HG02763 (cell line): ENCODE results near the gene NPAS3.
"Not testable (repeated sequence)": the region's sequence is repeated elsewhere in the genome, so short reads cannot be mapped to it uniquely, and the experiment has no call there.

ENCODE experiments used
- ATAC-seq: cut with Tn5 transposase; IDR thresholded peaks from one replicate; pipeline ENCODE4 v1.9.1; 2021; ENCODE audit warnings: mild to moderate bottlenecking, moderate library complexity; ENCODE audit not compliant: unreplicated experiment

Gene NPAS3

GRCh38 chr14:33068040-33068439 is 129.4 kb downstream of the NPAS3 start:
- ATAC-seq, result no peak

- ATAC-seq, result no peak
Observed at GRCh38 chr14:33068626-33069025, 129.9 kb downstream of the NPAS3 start.

- no peak for ATAC-seq
Observed at GRCh38 chr14:33070475-33070874, 131.8 kb downstream of the NPAS3 start.

- no peak for ATAC-seq
Observed at GRCh38 chr14:33073023-33073422, 134.3 kb downstream of the NPAS3 start.

GRCh38 chr14:33081259-33081658 is 142.6 kb downstream of the NPAS3 start:
- no peak for ATAC-seq

- ATAC-seq, result no peak
Observed at GRCh38 chr14:33085799-33086198, 147.1 kb downstream of the NPAS3 start.

- not testable (repeated sequence) for ATAC-seq
Observed at GRCh38 chr14:33088274-33088673, 149.6 kb downstream of the NPAS3 start.

GRCh38 chr14:33098016-33098415 is 159.3 kb downstream of the NPAS3 start:
- no peak for ATAC-seq

GRCh38 chr14:33103489-33103888 is 164.8 kb downstream of the NPAS3 start:
- ATAC-seq, result no peak

GRCh38 chr14:33103966-33104365 is 165.3 kb downstream of the NPAS3 start:
- no peak for ATAC-seq

GRCh38 chr14:33110737-33111443 is 172.2 kb downstream of the NPAS3 start:
- ATAC-seq, result no peak

GRCh38 chr14:33114331-33114730 is 175.7 kb downstream of the NPAS3 start:
- no peak for ATAC-seq

- ATAC-seq, result no peak
Observed at GRCh38 chr14:33118668-33119067, 180.0 kb downstream of the NPAS3 start.

GRCh38 chr14:33120341-33120740 is 181.7 kb downstream of the NPAS3 start:
- no peak for ATAC-seq

GRCh38 chr14:33120966-33121365 is 182.3 kb downstream of the NPAS3 start:
- ATAC-seq, result no peak

GRCh38 chr14:33123281-33123680 is 184.6 kb downstream of the NPAS3 start:
- ATAC-seq, result no peak

GRCh38 chr14:33126433-33126832 is 187.8 kb downstream of the NPAS3 start:
- ATAC-seq, result no peak

GRCh38 chr14:33127531-33127930 is 188.9 kb downstream of the NPAS3 start:
- no peak for ATAC-seq

GRCh38 chr14:33131801-33132200 is 193.1 kb downstream of the NPAS3 start:
- no peak for ATAC-seq

- ATAC-seq, result no peak
Observed at GRCh38 chr14:33134162-33134561, 195.5 kb downstream of the NPAS3 start.

- no peak for ATAC-seq
Observed at GRCh38 chr14:33134975-33135374, 196.3 kb downstream of the NPAS3 start.

- no peak for ATAC-seq
Observed at GRCh38 chr14:33150666-33151428, 212.2 kb downstream of the NPAS3 start.
